GM20431 (cell line): ENCODE data around the gene THYN1.

Source experiments
- in situ Hi-C: fragments of 300-500 bp; cut with MseI, MboI; formaldehyde crosslinking; loops from one replicate; pipeline ENCODE4 v1.15.0; 2020; ENCODE audit warnings: low sequenced_read_pairs; ENCODE audit not compliant: unreplicated experiment

Gene THYN1

DNA sequence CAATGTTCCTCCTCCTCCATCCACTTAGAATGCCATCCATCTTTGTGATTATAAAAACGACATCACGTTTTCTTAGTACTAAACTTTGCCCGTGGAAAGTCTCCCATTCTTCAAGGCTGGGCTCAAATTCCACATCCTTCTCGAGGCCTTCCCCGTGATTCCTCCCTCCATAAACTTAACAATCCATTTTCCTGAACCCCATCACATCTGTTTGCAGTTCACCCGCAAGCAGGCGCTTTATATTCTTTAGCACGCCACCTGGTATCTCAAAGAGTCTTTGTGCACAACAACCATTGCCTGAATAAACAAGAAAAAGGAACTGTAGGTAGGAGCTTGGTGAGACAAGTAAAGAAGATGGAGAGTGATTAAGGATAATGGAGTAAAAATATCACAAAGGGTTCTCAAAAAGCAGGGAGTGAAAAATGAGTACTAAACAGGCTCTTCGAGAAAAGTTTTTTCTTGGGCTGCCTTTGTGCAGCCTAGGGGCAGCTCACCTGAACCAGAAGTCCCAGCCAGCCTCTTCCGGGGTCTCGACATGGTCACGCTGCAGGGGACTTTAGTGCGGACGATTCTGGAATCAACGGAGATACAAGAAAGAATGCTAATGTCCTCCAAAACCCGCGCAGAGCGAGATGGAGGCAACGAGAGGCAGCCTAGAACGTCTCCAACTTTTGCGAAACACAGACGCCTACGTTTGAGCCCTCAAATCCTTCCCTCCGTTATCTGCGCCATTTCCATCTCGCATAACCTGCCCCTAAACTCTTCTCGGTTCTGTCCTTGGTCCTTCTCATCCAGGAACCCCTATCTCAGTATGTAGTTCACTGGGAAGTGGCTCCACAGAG, 585 bp downstream of the THYN1 start:
- in situ Hi-C loops, result no loop called here

DNA sequence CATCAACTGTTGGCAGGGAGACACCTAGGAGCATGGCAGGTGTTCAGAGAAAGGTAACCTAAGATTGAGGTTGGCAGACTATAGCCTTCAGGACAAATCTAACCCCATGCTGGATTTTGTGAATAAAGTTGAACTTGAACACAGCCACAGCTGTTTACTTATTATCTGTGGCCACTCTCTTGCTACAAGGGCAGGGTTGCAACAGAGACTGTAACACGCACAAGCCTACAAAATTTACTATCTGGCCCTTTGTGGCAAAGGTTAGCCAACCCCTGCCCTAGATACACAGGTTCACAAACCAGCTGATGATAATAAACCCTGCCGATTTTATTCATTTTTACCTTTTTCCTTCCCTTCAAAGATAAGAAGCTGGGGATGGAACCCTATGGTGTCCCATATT, 2.5 kb downstream of the THYN1 start:
- in situ Hi-C loops, result no loop called here

DNA sequence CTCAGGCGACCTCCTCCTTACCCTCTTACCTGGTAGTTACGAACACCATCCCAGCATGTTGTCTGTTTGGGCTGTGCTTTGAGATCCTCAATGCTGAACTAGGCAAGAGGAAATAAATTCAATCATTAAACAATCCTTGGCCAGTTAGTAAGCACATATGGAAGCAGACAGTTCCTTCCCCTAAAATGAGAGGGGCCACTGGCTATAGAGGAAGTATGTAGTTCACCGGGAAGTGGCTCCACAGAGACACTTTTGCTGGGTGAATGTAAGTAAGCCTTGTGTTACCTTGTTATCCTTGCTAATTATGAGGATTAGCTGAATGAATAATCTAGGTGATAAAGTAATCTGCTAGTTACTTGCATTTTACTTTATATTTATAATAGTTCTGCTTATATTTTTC, 2.9 kb downstream of the THYN1 start:
- in situ Hi-C loops, result no loop called here

DNA sequence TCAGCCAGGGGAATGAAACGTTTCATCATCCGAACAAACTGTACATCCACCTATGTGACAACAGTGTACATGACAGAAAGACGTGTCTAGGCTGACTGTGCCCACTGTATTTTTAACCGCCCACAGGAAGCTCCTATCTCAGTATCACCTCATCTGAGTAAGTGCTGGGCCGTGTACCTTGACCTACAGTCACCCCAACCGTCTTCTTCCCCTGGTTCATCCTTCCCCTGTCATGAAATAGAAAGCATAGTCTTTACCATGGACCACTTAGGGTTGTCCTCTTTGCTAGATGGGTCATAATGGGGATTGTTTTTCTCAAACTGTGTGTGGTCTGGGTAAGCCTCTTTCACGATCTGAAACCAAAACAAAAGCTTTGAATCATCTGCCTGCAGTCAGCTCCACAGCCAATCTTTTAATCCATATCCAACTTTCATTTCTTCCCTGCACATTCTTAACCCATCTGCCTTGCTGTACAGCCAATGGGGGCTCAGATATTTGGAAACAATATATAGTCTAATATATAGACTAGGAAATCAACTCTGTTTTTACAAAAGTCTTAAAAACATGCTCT, 4.2 kb downstream of the THYN1 start:
- in situ Hi-C loops, result no loop called here

DNA sequence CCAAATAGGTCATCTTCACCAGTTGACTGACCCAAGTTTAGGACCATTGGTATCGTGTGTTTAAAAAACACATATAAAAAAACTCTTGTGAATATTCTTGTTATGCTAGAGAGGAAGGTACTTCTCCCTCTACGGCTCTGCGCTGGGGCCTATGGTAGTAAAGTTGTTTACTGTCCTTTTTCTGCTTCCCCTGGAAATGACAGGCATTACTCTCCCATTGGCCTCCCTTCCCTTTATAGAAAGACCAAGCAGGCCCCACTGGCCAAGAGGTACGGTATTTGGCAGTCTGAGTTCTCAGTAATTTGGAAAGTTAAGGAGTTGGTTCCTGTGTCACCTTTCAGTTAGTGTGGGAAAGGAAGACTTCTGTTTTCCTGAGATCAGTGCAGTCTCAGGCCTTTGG, 6.5 kb downstream of the THYN1 start:
- in situ Hi-C loops, result no loop called here

DNA sequence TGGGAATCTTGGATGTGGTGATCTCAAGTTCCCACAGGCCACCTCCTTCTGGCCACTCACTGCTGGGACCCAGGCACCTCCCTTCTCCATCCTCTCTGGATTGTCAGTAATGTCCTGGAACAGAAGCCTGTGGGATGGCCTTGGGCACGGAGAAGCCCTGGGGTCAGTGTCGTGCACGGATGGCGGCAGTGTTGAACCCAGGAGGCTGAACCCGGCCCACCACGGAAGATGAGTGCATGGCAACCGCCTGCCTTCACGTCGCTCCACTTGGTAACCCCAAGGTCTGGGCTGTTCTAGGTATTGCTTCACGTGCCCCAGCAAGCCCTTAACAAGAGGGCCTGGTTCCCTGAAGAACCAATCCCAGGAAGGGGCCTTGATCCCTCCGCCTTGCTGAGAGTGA, 7.1 kb downstream of the THYN1 start:
- in situ Hi-C loops, result no loop called here

DNA sequence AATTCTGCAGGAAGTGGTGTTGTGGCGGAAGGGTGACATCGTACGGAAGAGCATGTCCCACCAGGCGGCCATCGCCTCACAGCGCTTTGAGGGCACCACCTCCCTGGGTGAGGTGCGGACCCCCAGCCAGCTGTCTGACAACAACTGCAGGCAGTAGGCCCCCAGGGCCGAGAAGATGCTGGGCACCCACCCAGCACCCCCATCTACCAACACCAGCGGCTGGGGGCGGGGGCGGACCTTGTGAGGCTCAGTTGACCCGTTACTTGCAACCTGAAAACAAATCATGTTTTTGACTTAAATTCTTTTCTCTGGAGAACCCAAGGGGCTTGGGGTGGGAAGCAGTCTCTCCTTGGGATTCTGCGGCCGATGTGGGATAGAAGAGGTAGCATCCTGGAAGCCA, 7.7 kb downstream of the THYN1 start:
- in situ Hi-C loops, result no loop called here

DNA sequence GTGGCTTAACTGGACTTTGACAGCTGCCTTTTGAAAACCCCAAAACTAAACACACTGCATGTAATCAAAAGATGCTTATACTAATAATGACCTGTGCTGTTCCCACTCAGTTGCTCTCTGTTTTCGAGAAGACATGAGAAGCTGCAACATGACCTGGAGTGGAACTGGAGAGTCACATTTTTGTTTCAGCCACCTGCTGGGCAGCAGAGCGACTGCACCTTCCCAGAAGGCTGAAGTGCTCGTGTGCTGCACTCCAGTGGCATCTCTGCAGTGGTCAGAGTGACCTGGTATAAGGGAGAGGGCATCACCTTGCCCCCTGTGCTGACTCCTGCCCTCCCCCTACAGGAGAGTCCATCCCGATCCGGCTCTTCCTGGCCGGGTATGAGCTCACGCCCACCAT, 8.6 kb downstream of the THYN1 start:
- in situ Hi-C loops, result no loop called here

DNA sequence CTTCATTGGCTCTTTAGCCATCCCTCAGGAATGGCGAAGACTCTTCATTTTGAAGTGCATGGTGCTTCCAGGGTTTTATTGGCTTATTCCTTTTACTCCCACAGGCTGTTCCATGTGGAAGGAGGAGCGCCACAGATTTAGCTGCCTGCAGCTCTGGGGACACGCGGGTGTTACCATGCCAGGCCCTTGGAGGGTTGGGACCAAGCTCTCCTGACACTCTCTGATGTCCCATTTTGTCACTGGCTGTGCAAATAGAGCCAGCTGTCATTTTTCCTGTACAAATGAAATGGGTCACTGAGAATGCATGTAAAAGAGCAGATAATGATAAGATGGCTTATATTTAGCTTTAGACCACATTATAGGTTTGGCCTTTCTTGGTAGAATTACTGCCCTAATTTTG, 9.2 kb downstream of the THYN1 start:
- in situ Hi-C loops, result no loop called here

DNA sequence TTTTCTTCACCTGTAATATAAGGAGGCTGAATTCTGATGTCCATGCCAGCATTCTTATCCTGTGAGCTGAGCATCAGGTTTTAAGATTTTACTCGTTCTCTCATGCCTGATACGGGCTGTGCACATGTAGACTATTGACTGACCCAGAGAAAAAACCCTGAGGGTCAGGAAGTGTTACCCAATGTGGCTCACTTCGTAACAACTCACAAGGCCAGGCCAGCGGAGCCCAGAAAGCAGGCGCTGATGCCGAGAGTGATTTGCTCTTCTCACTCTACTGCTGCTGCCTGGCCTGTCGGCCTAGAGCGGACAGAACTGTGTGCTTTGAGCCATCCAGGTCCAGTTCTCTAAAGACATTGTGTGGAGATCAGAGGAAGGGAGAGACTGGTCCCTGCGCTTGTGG, 10.8 kb downstream of the THYN1 start:
- in situ Hi-C loops, result no loop called here

DNA sequence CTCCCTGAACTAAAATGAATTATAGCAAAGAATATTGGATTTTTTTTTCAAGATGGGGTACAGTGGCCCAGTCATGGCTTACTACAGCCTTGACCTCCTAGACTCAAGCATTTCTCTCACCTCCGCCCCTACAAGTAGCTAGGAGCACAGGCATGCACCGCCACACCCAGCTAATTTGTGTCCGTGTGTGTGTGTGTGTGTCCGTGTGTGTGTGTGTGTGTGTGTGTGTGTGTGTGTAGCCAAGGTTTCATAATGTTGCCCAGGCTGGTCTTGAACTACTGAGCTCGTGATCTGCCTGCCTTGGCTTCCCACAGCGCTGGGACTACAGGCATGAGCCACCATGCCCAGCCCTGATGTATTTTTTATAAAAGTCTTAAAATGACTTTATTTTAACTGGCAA, 12.6 kb downstream of the THYN1 start:
- in situ Hi-C loops, result no loop called here

DNA sequence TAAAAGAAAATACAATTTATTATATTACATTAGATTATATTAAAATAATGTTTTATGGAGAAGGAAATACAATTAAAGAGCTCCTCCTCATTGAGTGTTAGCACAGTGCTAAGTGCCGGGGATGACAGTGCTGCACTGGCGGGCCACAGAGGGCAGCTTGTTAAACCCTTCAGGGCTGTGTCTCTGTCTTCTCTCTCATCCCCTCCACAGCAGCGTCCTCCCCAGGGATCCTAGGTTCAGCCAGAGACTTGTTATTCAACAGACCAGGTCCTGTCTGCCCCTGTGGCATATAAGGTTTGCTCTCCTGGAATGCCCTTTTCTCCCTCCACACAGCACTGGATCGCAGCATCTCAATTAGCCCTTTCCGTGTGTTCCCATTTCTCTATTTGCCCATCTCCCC, 14.2 kb downstream of the THYN1 start:
- in situ Hi-C loops, result no loop called here

DNA sequence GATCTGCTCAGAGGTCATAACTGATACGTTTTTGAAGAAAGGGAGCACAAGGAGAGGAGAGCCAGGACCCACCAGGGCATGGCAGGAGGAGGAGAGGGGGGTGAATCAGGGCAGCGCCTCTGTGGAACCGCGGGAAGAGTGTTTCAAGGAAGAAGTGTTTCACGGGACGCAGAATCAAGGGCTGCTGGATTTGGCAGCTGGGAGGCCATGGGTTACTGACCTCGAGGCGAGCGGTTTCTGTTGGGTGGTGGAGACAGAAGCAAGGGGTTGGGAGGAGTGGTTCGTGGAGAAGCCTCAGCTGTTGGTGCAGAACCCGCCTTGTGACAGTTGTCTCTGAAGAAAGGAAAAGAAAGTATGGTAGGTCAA, 15.6 kb downstream of the THYN1 start:
- in situ Hi-C loops, result no loop called here

DNA sequence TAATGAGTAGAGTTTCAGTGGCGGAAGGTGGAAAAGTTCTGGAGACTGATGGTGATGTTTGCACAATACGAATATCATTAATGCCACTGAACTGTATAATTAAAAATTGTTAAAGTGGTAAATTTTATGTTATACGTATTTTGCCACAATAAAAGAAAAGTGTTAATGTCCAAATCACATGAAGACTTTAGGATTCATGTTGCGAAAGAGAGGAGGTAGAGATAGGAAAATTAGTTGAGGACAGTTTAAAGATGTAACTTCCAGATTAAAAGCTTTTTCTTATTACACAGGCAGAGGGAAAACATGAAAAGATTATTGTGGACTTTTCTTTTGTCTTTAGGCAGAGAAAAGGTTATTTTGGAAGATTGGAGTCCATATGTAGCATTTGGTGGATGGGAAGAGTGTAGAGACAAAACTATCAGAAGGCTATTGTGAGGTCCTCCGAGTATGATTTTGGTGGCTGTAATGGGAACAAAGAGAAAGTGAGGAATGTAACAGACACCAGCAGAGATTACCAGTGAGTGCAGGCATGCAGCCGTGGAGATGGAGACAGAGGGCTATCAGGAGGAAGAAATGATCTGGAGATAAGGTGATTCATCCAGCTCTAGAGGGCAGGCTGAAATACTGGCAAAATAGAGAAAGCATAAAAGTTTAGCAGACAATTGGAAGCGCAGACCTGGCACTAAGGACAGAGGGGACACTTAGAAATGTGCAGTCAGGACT, 16.2 kb downstream of the THYN1 start:
- in situ Hi-C loops, result no loop called here

DNA sequence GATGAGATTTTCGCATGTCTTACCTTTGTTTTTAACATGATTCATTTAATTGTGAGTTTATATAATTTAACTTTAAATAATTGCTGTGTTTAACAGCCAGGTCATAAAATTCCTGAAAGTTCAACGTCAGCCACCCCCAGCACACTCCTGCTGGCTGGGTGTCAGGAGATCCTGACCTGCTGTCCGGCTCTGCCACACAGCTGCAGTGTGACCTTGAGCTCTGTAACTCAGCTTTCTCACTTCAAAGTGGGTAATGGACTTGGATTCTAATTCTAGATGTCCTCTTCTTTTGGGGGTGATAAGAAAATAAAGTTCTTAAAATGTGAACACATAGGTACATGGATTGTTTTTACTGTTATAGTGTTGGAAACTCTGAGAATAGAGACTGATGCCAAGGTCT, 17.8 kb downstream of the THYN1 start:
- in situ Hi-C loops, result no loop called here

DNA sequence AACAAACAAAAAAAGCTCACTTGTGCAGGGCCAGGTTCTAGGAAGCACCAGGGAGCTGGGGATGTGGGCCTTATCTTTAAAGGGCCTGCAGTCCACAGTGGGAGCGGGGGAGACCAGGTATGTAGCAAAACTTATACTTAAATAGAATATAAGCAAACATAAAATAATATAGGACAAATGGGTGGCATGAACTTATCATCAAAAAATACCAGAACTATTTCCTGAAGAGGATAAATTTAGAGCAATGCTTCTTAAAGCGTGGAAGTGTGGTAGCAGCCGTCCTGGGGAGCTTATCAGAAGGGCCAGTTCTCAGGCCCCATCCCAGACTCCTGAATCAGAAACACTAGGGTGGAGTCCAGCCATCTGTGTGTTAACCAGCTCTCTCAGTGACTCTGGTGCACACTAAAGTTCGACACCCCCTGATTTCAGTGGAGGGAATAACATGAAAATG, 19.4 kb downstream of the THYN1 start:
- in situ Hi-C loops, result no loop called here

DNA sequence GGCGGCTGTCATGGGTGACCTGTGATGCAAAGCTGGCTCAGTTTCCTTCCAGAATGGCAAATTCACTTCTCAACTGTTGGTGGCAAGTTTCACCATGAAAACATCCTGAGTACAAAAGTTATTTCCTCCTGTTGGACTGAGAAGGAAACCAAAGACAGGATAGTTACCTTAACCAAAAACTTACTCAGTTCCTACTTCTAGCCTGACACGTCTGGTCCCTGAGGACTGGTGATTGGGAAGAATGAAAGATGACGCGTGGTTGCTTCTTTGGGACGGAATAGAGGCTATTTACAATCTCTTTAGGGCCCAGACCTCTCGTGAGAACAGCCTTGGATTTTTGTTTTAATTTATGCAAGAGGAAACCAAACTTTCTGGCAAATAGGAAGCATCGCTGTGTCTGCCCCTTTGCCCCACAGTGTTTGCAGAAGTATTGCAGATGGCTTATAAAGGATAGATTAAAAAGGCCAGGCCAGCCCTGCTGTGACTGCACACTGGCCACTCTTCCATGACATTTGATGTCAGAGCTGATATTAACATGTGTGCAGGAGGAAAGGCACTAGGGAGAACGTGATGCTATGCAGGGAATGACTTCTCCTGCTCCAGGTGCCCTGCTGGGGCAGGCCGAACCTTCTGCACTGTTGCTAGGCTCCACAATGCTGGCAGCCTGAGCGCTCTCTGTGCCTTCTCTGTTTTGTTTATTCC, 21.0 kb downstream of the THYN1 start:
- in situ Hi-C loops, result no loop called here

DNA sequence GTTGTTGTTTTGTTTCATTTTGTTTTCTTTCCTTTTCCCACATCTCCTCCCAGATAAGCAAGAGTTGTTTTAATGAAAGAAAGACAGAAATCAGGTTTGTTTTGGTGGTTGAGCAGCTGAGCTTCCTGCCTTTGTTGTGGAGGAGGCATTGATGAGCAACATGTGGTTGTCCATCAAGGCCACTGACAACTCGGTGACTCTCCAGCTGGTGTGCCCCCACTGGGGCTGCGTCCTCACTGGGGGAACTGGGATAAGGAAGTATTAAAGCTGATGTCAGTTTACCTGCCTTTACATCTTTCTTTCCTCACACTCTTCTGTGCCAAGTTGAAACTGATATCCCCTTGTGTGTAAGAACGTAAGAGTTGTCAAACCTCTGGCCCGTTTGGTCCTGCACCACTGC, 22.8 kb downstream of the THYN1 start:
- in situ Hi-C loops, result no loop called here

DNA sequence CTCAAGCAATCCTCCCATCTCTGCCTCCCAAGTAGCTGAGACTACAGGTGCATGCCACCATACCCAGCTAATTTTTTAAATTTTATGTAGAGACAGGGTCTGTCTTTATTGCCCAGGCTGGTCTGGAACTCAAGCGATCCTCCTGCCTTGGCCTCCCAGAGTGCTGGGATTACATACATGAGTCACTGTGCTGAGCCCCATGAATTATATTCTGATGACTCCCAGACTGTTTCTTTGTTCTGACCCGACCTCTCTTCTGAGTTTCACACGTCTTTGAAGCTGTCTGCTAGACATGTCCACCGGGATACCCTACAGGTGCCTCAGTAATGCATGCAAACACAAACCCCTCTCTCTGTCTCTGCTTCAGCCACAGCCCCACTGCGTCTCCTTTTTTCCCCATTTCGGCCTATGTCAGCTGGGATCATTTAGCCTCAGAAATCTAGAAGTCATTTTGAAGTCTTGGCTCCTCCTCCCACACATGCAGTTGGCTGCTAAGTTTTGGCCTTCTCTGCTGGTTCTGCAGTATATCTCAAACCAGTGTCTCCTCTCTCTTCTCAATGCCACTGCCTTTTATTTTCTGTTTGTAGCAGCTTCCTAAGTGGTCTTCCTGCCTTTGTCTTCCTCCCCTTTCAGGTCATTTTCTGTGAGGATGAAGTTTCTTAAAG, 23.9 kb downstream of the THYN1 start:
- in situ Hi-C loops, result no loop called here

DNA sequence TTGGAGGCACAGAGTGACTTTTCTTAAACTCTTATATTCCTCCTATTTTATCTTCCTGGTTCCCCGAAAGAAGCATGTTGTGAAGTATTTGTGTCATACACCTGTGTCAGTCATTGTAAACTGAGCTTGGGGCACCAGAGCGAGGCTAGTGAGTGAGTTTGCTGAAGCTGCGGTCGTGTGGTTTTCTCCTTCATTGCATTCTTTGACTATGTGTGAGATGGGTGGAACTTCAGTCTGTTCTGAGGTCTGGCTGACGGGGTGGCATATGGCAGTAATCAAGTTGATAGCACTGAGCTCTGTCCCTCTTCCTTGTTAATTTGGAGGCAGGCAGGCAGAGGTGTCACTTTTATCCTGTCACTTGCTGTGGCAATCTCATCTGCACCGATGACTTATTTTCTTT, 24.5 kb downstream of the THYN1 start:
- in situ Hi-C loops, result no loop called here
